ENCODE measurements around the gene RNF182. TPM values are rescaled to one million over a fixed set of nuclear protein-coding genes. Genes with fewer than 3 reads are reported as not detected.
A peak's percentile ranks its signal among the peaks of the same experiment; 100 is the strongest.
"Not testable (repeated sequence)": the region's sequence is repeated elsewhere in the genome, so short reads cannot be mapped to it uniquely, and the experiment has no call there.

RNF182 gene
- total and polyA plus RNA-seq, 9 donors = 0.32 to 1.1 (median 0.59) TPM

- H3K4me1 ChIP-seq (ENCODE audit: control insufficient read depth, insufficient read depth, low read length) = peaks cover 9% of the 10 kb centered on the region
- no peak overlapping the region for H3K4me3 ChIP-seq (ENCODE audit: low read length)
- no peak for DNase-seq
- no peaks in the 10 kb centered on the region for H3K9me3 ChIP-seq (replicated peaks; ENCODE audit: control insufficient read depth, low read depth, low read length)
- peaks cover 23% of the 10 kb centered on the region for H3K27me3 ChIP-seq (ENCODE audit: control insufficient read depth, insufficient read depth, low read length)
- no peak overlapping the region for H3K27ac ChIP-seq (ENCODE audit: low read length)
- H3K36me3 ChIP-seq (ENCODE audit: control insufficient read depth, insufficient read depth, low read length) = no peaks in the 10 kb centered on the region
Measured at GRCh38 chr6:13929196-13929595, 4.4 kb downstream of the RNF182 start.

- no peak for DNase-seq
- Histone ChIP-seq H3K4me3 (ENCODE audit: low read length) (no peak overlapping the region), H3K9me3 (replicated peaks; ENCODE audit: control insufficient read depth, low read depth, low read length) (no peaks in the 10 kb centered on the region), H3K36me3 (ENCODE audit: control insufficient read depth, insufficient read depth, low read length) (no peaks in the 10 kb centered on the region), H3K27me3 (ENCODE audit: control insufficient read depth, insufficient read depth, low read length) (peaks cover 7% of the 10 kb centered on the region), H3K27ac (ENCODE audit: low read length) (no peak overlapping the region), H3K4me1 (ENCODE audit: control insufficient read depth, insufficient read depth, low read length) (no peaks in the 10 kb centered on the region)
- WGBS (ENCODE audit: insufficient coverage) = 80% methylated on average over 1 of the region's 1 CpG
Measured at GRCh38 chr6:13931797-13932402, 7.1 kb downstream of the RNF182 start.

- Histone ChIP-seq H3K4me3 (ENCODE audit: low read length) (no peak overlapping the region), H3K27me3 (ENCODE audit: control insufficient read depth, insufficient read depth, low read length) (peaks cover 4% of the 10 kb centered on the region), H3K9me3 (replicated peaks; ENCODE audit: control insufficient read depth, low read depth, low read length) (no peaks in the 10 kb centered on the region), H3K4me1 (ENCODE audit: control insufficient read depth, insufficient read depth, low read length) (no peaks in the 10 kb centered on the region), H3K27ac (ENCODE audit: low read length) (no peak overlapping the region), H3K36me3 (ENCODE audit: control insufficient read depth, insufficient read depth, low read length) (no peaks in the 10 kb centered on the region)
- DNase-seq = no peak
- no CpG with 5 or more reads among the region's 1 CpG for WGBS (ENCODE audit: insufficient coverage)
Measured at GRCh38 chr6:13932785-13933184, 8.0 kb downstream of the RNF182 start.

GRCh38 chr6:13934721-13935120 is 10.0 kb downstream of the RNF182 start:
- Histone ChIP-seq H3K27ac (ENCODE audit: low read length) (no peak overlapping the region), H3K4me1 (ENCODE audit: control insufficient read depth, insufficient read depth, low read length) (no peaks in the 10 kb centered on the region), H3K4me3 (ENCODE audit: low read length) (no peak overlapping the region), H3K9me3 (replicated peaks; ENCODE audit: control insufficient read depth, low read depth, low read length) (no peaks in the 10 kb centered on the region), H3K36me3 (ENCODE audit: control insufficient read depth, insufficient read depth, low read length) (no peaks in the 10 kb centered on the region), H3K27me3 (ENCODE audit: control insufficient read depth, insufficient read depth, low read length) (no peaks in the 10 kb centered on the region)
- 94% methylated on average over 2 of the region's 2 CpGs for WGBS (ENCODE audit: insufficient coverage)
- DNase-seq = no peak

GRCh38 chr6:13935190-13935880 is 10.6 kb downstream of the RNF182 start:
- no peaks in the 10 kb centered on the region for H3K4me1 ChIP-seq (ENCODE audit: control insufficient read depth, insufficient read depth, low read length)
- no peaks in the 10 kb centered on the region for H3K9me3 ChIP-seq (replicated peaks; ENCODE audit: control insufficient read depth, low read depth, low read length)
- no peak overlapping the region for H3K4me3 ChIP-seq (ENCODE audit: low read length)
- H3K27me3 ChIP-seq (ENCODE audit: control insufficient read depth, insufficient read depth, low read length) = no peaks in the 10 kb centered on the region
- no CpG with 5 or more reads among the region's 3 CpGs for WGBS (ENCODE audit: insufficient coverage)
- no peak for DNase-seq
- H3K36me3 ChIP-seq (ENCODE audit: control insufficient read depth, insufficient read depth, low read length) = no peaks in the 10 kb centered on the region
- no peak overlapping the region for H3K27ac ChIP-seq (ENCODE audit: low read length)

GRCh38 chr6:13935881-13936261 is 11.1 kb downstream of the RNF182 start:
- H3K27me3 ChIP-seq (ENCODE audit: control insufficient read depth, insufficient read depth, low read length); H3K4me1 ChIP-seq (ENCODE audit: control insufficient read depth, insufficient read depth, low read length); H3K9me3 ChIP-seq (replicated peaks; ENCODE audit: control insufficient read depth, low read depth, low read length); H3K4me3 ChIP-seq (ENCODE audit: low read length); H3K27ac ChIP-seq (ENCODE audit: low read length); H3K36me3 ChIP-seq (ENCODE audit: control insufficient read depth, insufficient read depth, low read length): not testable (repeated sequence)
- peak; percentile 14 for DNase-seq
- WGBS (ENCODE audit: insufficient coverage) = no CpG with 5 or more reads among the region's 3 CpGs

GRCh38 chr6:13941902-13942301 is 17.1 kb downstream of the RNF182 start:
- no peak overlapping the region for H3K4me3 ChIP-seq (ENCODE audit: low read length)
- H3K9me3 ChIP-seq (replicated peaks; ENCODE audit: control insufficient read depth, low read depth, low read length) = peaks cover 2% of the 10 kb centered on the region
- H3K36me3 ChIP-seq (ENCODE audit: control insufficient read depth, insufficient read depth, low read length) = no peaks in the 10 kb centered on the region
- H3K27ac ChIP-seq (ENCODE audit: low read length) = no peak overlapping the region
- no peak for DNase-seq
- H3K27me3 ChIP-seq (ENCODE audit: control insufficient read depth, insufficient read depth, low read length) = no peaks in the 10 kb centered on the region
- no peaks in the 10 kb centered on the region for H3K4me1 ChIP-seq (ENCODE audit: control insufficient read depth, insufficient read depth, low read length)

GRCh38 chr6:13943943-13944342 is 19.2 kb downstream of the RNF182 start:
- no peak for DNase-seq
- no peaks in the 10 kb centered on the region for H3K36me3 ChIP-seq (ENCODE audit: control insufficient read depth, insufficient read depth, low read length)
- no peaks in the 10 kb centered on the region for H3K27me3 ChIP-seq (ENCODE audit: control insufficient read depth, insufficient read depth, low read length)
- H3K9me3 ChIP-seq (replicated peaks; ENCODE audit: control insufficient read depth, low read depth, low read length) = peaks cover 2% of the 10 kb centered on the region
- no peak overlapping the region for H3K4me3 ChIP-seq (ENCODE audit: low read length)
- no peaks in the 10 kb centered on the region for H3K4me1 ChIP-seq (ENCODE audit: control insufficient read depth, insufficient read depth, low read length)
- H3K27ac ChIP-seq (ENCODE audit: low read length) = no peak overlapping the region

GRCh38 chr6:13946506-13946905 is 21.8 kb downstream of the RNF182 start:
- Histone ChIP-seq H3K4me1 (ENCODE audit: control insufficient read depth, insufficient read depth, low read length) (no peaks in the 10 kb centered on the region), H3K27me3 (ENCODE audit: control insufficient read depth, insufficient read depth, low read length) (no peaks in the 10 kb centered on the region), H3K9me3 (replicated peaks; ENCODE audit: control insufficient read depth, low read depth, low read length) (peaks cover 2% of the 10 kb centered on the region), H3K27ac (ENCODE audit: low read length) (no peak overlapping the region), H3K36me3 (ENCODE audit: control insufficient read depth, insufficient read depth, low read length) (no peaks in the 10 kb centered on the region), H3K4me3 (ENCODE audit: low read length) (no peak overlapping the region)
- DNase-seq = no peak

GRCh38 chr6:13947611-13948178 is 22.9 kb downstream of the RNF182 start:
- Histone ChIP-seq H3K27me3 (ENCODE audit: control insufficient read depth, insufficient read depth, low read length) (no peaks in the 10 kb centered on the region), H3K27ac (ENCODE audit: low read length) (no peak overlapping the region), H3K36me3 (ENCODE audit: control insufficient read depth, insufficient read depth, low read length) (no peaks in the 10 kb centered on the region), H3K4me1 (ENCODE audit: control insufficient read depth, insufficient read depth, low read length) (no peaks in the 10 kb centered on the region), H3K4me3 (ENCODE audit: low read length) (no peak overlapping the region), H3K9me3 (replicated peaks; ENCODE audit: control insufficient read depth, low read depth, low read length) (no peaks in the 10 kb centered on the region)
- DNase-seq = no peak

- DNase-seq = peak; percentile 3
- Histone ChIP-seq H3K27me3 (ENCODE audit: control insufficient read depth, insufficient read depth, low read length) (no peaks in the 10 kb centered on the region), H3K9me3 (replicated peaks; ENCODE audit: control insufficient read depth, low read depth, low read length) (no peaks in the 10 kb centered on the region), H3K4me1 (ENCODE audit: control insufficient read depth, insufficient read depth, low read length) (no peaks in the 10 kb centered on the region), H3K4me3 (ENCODE audit: low read length) (no peak overlapping the region), H3K27ac (ENCODE audit: low read length) (no peak overlapping the region), H3K36me3 (ENCODE audit: control insufficient read depth, insufficient read depth, low read length) (no peaks in the 10 kb centered on the region)
- 83% methylated on average over 4 of the region's 7 CpGs for WGBS (ENCODE audit: insufficient coverage)
Measured at GRCh38 chr6:13952101-13952500, 27.3 kb downstream of the RNF182 start.

All from muscle of leg (tissue), 11 donors.